GM12878 (cell line): ENCODE data around the gene MTMR10.

ENCODE experiments used
- CTCF ChIP-seq, 3 experiments: IDR thresholded peaks in 2 of 3; conservative IDR thresholded peaks in 1 of 3; 2 replicates each; pipeline ENCODE4 v1.5.1; 2011; ENCODE audit warnings: low read depth in 3 of 3, low read length in 3 of 3, mild to moderate bottlenecking in 3 of 3, control low read depth in 2 of 3, moderate library complexity in 2 of 3, inconsistent platforms in 1 of 3, mixed read lengths in 1 of 3; ENCODE audit not compliant: control insufficient read depth in 2 of 3, insufficient read depth in 1 of 3; ENCODE audit errors: extremely low read depth in 1 of 3
- EP300 ChIP-seq, 2 experiments: fragments of 150-350 bp in 1 of 2; IDR thresholded peaks; 2 replicates each; pipeline ENCODE4 v1.6.1; 2011 to 2012; ENCODE audit warnings: low read depth in 2 of 2, low read length in 2 of 2, borderline replicate concordance in 1 of 2, improper control_type of control experiment in 1 of 2, inconsistent platforms in 1 of 2; ENCODE audit not compliant: control insufficient read depth in 1 of 2
- NFIC ChIP-seq: IDR thresholded peaks from 2 replicates; pipeline ENCODE4 v1.6.1; 2012; ENCODE audit warnings: low read depth, mild to moderate bottlenecking, inconsistent platforms, low read length, moderate library complexity
- NR2C2 ChIP-seq: IDR thresholded peaks from 2 replicates; pipeline ENCODE4 v1.6.1; 2011; ENCODE audit warnings: borderline replicate concordance, low read depth; ENCODE audit not compliant: control insufficient read depth, insufficient read length
- POU2F2 ChIP-seq: IDR thresholded peaks from 3 replicates; pipeline ENCODE4 v1.6.1; 2011; ENCODE audit warnings: low read depth, mild to moderate bottlenecking, low read length, borderline replicate concordance
- SMARCA5 ChIP-seq: fragments of 450-650 bp; IDR thresholded peaks from 2 replicates; pipeline ENCODE4 v1.6.1; 2017; ENCODE audit warnings: mild to moderate bottlenecking

DNA sequence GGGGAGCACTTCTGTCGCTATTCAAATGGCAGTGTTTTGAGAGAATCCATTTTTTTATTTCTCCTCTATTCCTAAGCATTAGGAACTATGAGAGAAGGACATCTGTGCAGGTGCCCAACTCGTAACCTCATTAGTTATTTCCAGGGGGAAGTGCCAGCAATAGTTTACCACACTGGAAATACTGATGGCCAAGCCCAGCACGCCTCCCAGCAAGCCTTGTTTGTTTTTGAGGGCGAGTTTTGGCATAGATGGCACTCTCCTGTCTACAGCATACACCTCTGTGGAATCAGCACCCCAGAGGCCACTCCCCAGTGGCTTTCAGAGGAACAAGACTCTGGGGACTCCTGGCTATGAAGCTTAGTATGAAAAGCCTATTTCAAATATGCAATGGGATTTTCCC lies 51.1 kb downstream of the MTMR10 start:
- TF ChIP-seq POU2F2 (no peak), CTCF (IDR thresholded peaks at IDR 0.05 in 2 of 3, conservative IDR thresholded peaks at IDR 0.05 in 1 of 3; ENCODE audit: control insufficient read depth in 2 of 3, extremely low read depth in 1 of 3, insufficient read depth in 1 of 3, low read depth in 3 of 3, low read length in 3 of 3) (no peak), NFIC (no peak), EP300 (IDR thresholded peaks at IDR 0.05; ENCODE audit: borderline replicate concordance in 1 of 2, control insufficient read depth in 1 of 2, low read depth in 2 of 2, low read length in 2 of 2) (no peak), SMARCA5 (no peak), NR2C2 (no peak)
